SK-N-SH (cell line): ENCODE results near the gene OR2H2. TPM values are rescaled to one million over a fixed set of nuclear protein-coding genes. Genes with fewer than 3 reads are reported as not detected.

ENCODE experiments used
- CTCF ChIA-PET: fragments of 300-600, 350-600 bp; formaldehyde crosslinking; extraction: SDS; loops from one replicate; lab custom pipeline; 2021; lab: Yijun Ruan, JAX
- POLR2A ChIA-PET: fragments of 350-600 bp; sonication (Branson Sonifier 250); formaldehyde crosslinking; extraction: SDS; loops from one replicate; lab custom pipeline; 2020; ENCODE audit warnings: antibody characterized with exemption, inconsistent platforms; lab: Yijun Ruan, JAX
- DNase-seq: peaks from one replicate; pipeline ENCODE4 v3.0.0; 2012
- H2AFZ ChIP-seq: fragments of 200-600 bp; sonication (generic); 2 replicates; pipeline ENCODE4 v1.8.1; 2016; ENCODE audit warnings: antibody characterized with exemption, mild to moderate bottlenecking, low read depth
- H3F3A ChIP-seq: fragments of 200-600 bp; sonication (generic); replicated peaks from 2 replicates; pipeline ENCODE3; 2016; ENCODE audit warnings: antibody characterized with exemption, mild to moderate bottlenecking; ENCODE audit not compliant: insufficient read depth
- H3K27ac ChIP-seq, 2 experiments: fragments of 200-500 bp in 1 of 2; fragments of 200-600 bp in 1 of 2; sonication (Bioruptor generic) in 1 of 2; sonication (generic), shearing (Covaris generic) in 1 of 2; 2 replicates each; pipeline versions ENCODE4 v1.5.1 to v1.6.1; 2014 to 2016; ENCODE audit warnings: low read depth in 2 of 2, inconsistent platforms in 1 of 2, low read length in 1 of 2, mild to moderate bottlenecking in 1 of 2, mixed read lengths in 1 of 2
- H3K27me3 ChIP-seq: fragments of 200-600 bp; sonication (generic), shearing (Covaris generic); 2 replicates; pipeline ENCODE4 v1.6.1; 2016; ENCODE audit warnings: mixed run types; ENCODE audit not compliant: insufficient read depth
- H3K36me3 ChIP-seq, 2 experiments: fragments of 200-500 bp in 1 of 2; fragments of 200-600 bp in 1 of 2; sonication (Bioruptor generic) in 1 of 2; sonication (generic) in 1 of 2; replicated peaks in 1 of 2; 2 replicates each; pipeline versions ENCODE3 to v1.5.1; 2014 to 2016; ENCODE audit warnings: low read length in 1 of 2, mild to moderate bottlenecking in 1 of 2; ENCODE audit not compliant: insufficient read depth in 2 of 2, control insufficient read depth in 1 of 2
- H3K4me1 ChIP-seq, 2 experiments: fragments of 200-500 bp in 1 of 2; fragments of 200-600 bp in 1 of 2; sonication (Bioruptor generic) in 1 of 2; sonication (generic), shearing (Covaris generic) in 1 of 2; 2 replicates each; pipeline versions ENCODE4 v1.5.1 to v1.6.1; 2014 to 2016; ENCODE audit warnings: low read depth in 1 of 2, low read length in 1 of 2, mixed run types in 1 of 2; ENCODE audit not compliant: insufficient read depth in 2 of 2, control insufficient read depth in 1 of 2
- H3K4me2 ChIP-seq: fragments of 200-600 bp; sonication (generic), shearing (Covaris generic); 2 replicates; pipeline ENCODE4 v1.6.1; 2017; ENCODE audit warnings: mixed run types
- H3K4me3 ChIP-seq, 2 experiments: fragments of 200-500 bp in 1 of 2; fragments of 200-600 bp in 1 of 2; sonication (Bioruptor generic) in 1 of 2; sonication (generic), shearing (Covaris generic) in 1 of 2; 2 replicates each; pipeline versions ENCODE4 v1.5.1 to v1.8.1; 2014 to 2016; ENCODE audit warnings: low read depth in 2 of 2, inconsistent platforms in 1 of 2, low read length in 1 of 2, mild to moderate bottlenecking in 1 of 2, mixed read lengths in 1 of 2, moderate library complexity in 1 of 2
- H3K79me2 ChIP-seq: fragments of 200-600 bp; sonication (generic); 2 replicates; pipeline ENCODE4 v1.8.1; 2017; ENCODE audit warnings: mild to moderate bottlenecking; ENCODE audit not compliant: insufficient read depth
- H3K9ac ChIP-seq: fragments of 200-600 bp; sonication (generic); 2 replicates; pipeline ENCODE4 v1.6.1; 2017; ENCODE audit warnings: mixed run types
- H3K9me2 ChIP-seq: fragments of 200-600 bp; sonication (generic); 2 replicates; pipeline ENCODE4 v1.6.1; 2017; ENCODE audit warnings: mixed run types
- H3K9me3 ChIP-seq: fragments of 200-600 bp; sonication (generic); 2 replicates; pipeline ENCODE4 v1.6.1; 2017; ENCODE audit warnings: mixed run types, mild to moderate bottlenecking, moderate library complexity
- H4K20me1 ChIP-seq: fragments of 200-600 bp; sonication (generic); 2 replicates; pipeline ENCODE4 v1.6.1; 2017; ENCODE audit warnings: mild to moderate bottlenecking, mixed run types; ENCODE audit not compliant: insufficient read depth
- CHD2 ChIP-seq: fragments of 150-350 bp; IDR thresholded peaks from 2 replicates; pipeline ENCODE4 v1.6.1; 2018; ENCODE audit warnings: low read length; ENCODE audit not compliant: partially characterized antibody
- EP300 ChIP-seq, 2 experiments: IDR thresholded peaks; 2 replicates each; pipeline versions ENCODE4 v1.4.0 to v1.6.1; 2012; ENCODE audit warnings: borderline replicate concordance in 1 of 2, low read depth in 1 of 2, low read length in 1 of 2
- EZH2phosphoT487 ChIP-seq: fragments of 200-600 bp; sonication (generic); IDR thresholded peaks from 2 replicates; pipeline ENCODE4 v1.6.1; 2017; ENCODE audit warnings: low read depth, mixed run types, mild to moderate bottlenecking, antibody characterized with exemption, moderate library complexity, borderline replicate concordance
- FOSL2 ChIP-seq: IDR thresholded peaks from 2 replicates; pipeline ENCODE4 v1.4.0; 2012; ENCODE audit warnings: low read depth, mild to moderate bottlenecking, moderate library complexity, borderline replicate concordance
- GABPA ChIP-seq: IDR thresholded peaks from 2 replicates; pipeline ENCODE4 v1.4.0; 2012; ENCODE audit warnings: low read depth, mild to moderate bottlenecking
- GATA2 ChIP-seq: sonication (generic); formaldehyde crosslinking; IDR thresholded peaks from 2 replicates; pipeline ENCODE4 v1.5.0; 2020; ENCODE audit warnings: mild to moderate bottlenecking, missing genetic modification reagents
- NRF1 ChIP-seq: IDR thresholded peaks from 2 replicates; pipeline ENCODE4 v1.6.1; 2012; ENCODE audit warnings: low read depth, mild to moderate bottlenecking, low read length
- RAD21 ChIP-seq: IDR thresholded peaks from 2 replicates; pipeline ENCODE4 v1.6.1; 2012; ENCODE audit warnings: mild to moderate bottlenecking, low read length
- RFX5 ChIP-seq: IDR thresholded peaks from 2 replicates; pipeline ENCODE4 v1.6.1; 2012; ENCODE audit warnings: mild to moderate bottlenecking, improper control_type of control experiment, low read length
- RXRA ChIP-seq: IDR thresholded peaks from 2 replicates; pipeline ENCODE4 v1.4.0; 2012; ENCODE audit warnings: low read depth, mild to moderate bottlenecking, borderline replicate concordance
- SIN3A ChIP-seq: IDR thresholded peaks from 2 replicates; pipeline ENCODE4 v1.6.1; 2012; ENCODE audit warnings: low read depth, mild to moderate bottlenecking, low read length, moderate library complexity, borderline replicate concordance
- SMC3 ChIP-seq: IDR thresholded peaks from 2 replicates; pipeline ENCODE4 v1.6.1; 2012; ENCODE audit warnings: low read depth, low read length, improper control_type of control experiment
- TEAD4 ChIP-seq: IDR thresholded peaks from 2 replicates; pipeline ENCODE4 v1.4.0; 2012; ENCODE audit warnings: mild to moderate bottlenecking, borderline replicate concordance; ENCODE audit not compliant: insufficient read depth
- WGBS: methylation state at CpG from one replicate; pipeline ENCODE4 v1.1.6; 2017; ENCODE audit warnings: low lambda C conversion rate; 5-methylcytosine and 5-hydroxymethylcytosine counted together
- polyA plus RNA-seq, 3 experiments: library from polyadenylated mRNA; depleted of rRNA; stranded (reverse); fragments of >200 nt; gene quantifications; 2 replicates each; pipeline ENCODE4 v1.2.3, GENCODE V29; 2012
- TF ChIP-seq, protein P1 (sequence below): IDR thresholded peaks from 2 replicates; pipeline ENCODE4 v1.6.1; 2012; ENCODE audit warnings: mild to moderate bottlenecking, low read depth, low read length, moderate library complexity
- TF ChIP-seq, protein P2 (sequence below): IDR thresholded peaks from 2 replicates; pipeline ENCODE4; 2012
- TF ChIP-seq, protein P3 (sequence below): IDR thresholded peaks from 2 replicates; pipeline ENCODE4 v1.4.0; 2012; ENCODE audit warnings: low read depth, borderline replicate concordance
- TF ChIP-seq, protein P4 (sequence below): fragments of 150-350 bp; IDR thresholded peaks from 2 replicates; pipeline ENCODE4 v1.6.1; 2016; ENCODE audit warnings: mild to moderate bottlenecking, low read depth, low read length
- TF ChIP-seq, protein P5 (sequence below): IDR thresholded peaks from 2 replicates; pipeline ENCODE4 v1.4.0; 2012; ENCODE audit warnings: low read depth, borderline replicate concordance

Gene OR2H2
- polyA plus RNA-seq, 1 of the 3 experiments (the other 2 are of a cell fraction) = not detected

DNA sequence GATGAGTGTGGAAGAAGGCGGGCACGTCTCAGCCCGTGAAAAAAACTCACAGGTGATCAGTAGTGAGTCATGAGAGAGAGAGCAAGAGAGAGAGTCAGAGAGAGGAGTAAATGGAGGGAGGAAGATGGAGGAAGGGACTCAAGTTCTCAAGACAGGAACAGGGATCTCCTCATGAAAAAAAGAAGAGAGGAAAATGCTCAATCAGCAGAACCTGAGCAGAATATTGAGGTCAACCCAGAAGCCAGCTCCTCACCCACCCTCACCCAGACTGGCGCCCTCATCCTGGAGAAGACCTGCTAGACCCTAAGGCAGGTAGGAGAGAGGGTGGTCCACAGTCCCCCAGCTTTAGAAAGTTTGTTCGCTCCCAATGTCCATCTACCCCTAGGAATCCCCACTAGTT lies 30.2 kb upstream of the OR2H2 start:
- no peaks in the 10 kb centered on the region for H3K79me2 ChIP-seq
- H3K4me2 ChIP-seq = no peak overlapping the region
- no peak overlapping the region for H2AFZ ChIP-seq
- DNase-seq = no peak
- no peak overlapping the region for H3K4me3 ChIP-seq
- no peaks in the 10 kb centered on the region for H3K4me1 ChIP-seq
- H3F3A ChIP-seq = no peaks in the 10 kb centered on the region
- POLR2A ChIA-PET = no interaction called here
- no peaks in the 10 kb centered on the region for H4K20me1 ChIP-seq
- 35% methylated on average over 5 of the region's 5 CpGs for WGBS
- H3K27ac ChIP-seq = no peak overlapping the region
- CTCF ChIA-PET = no interaction called here
- peaks cover 72% of the 10 kb centered on the region for H3K27me3 ChIP-seq
- H3K9ac ChIP-seq = no peak overlapping the region
- H3K9me3 ChIP-seq = no peaks in the 10 kb centered on the region
- no peaks in the 10 kb centered on the region for H3K36me3 ChIP-seq
- TF ChIP-seq, protein P1, sequence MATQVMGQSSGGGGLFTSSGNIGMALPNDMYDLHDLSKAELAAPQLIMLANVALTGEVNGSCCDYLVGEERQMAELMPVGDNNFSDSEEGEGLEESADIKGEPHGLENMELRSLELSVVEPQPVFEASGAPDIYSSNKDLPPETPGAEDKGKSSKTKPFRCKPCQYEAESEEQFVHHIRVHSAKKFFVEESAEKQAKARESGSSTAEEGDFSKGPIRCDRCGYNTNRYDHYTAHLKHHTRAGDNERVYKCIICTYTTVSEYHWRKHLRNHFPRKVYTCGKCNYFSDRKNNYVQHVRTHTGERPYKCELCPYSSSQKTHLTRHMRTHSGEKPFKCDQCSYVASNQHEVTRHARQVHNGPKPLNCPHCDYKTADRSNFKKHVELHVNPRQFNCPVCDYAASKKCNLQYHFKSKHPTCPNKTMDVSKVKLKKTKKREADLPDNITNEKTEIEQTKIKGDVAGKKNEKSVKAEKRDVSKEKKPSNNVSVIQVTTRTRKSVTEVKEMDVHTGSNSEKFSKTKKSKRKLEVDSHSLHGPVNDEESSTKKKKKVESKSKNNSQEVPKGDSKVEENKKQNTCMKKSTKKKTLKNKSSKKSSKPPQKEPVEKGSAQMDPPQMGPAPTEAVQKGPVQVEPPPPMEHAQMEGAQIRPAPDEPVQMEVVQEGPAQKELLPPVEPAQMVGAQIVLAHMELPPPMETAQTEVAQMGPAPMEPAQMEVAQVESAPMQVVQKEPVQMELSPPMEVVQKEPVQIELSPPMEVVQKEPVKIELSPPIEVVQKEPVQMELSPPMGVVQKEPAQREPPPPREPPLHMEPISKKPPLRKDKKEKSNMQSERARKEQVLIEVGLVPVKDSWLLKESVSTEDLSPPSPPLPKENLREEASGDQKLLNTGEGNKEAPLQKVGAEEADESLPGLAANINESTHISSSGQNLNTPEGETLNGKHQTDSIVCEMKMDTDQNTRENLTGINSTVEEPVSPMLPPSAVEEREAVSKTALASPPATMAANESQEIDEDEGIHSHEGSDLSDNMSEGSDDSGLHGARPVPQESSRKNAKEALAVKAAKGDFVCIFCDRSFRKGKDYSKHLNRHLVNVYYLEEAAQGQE = no peak
- TF ChIP-seq GATA2 (CRISPR knock-in tag) (no peak), NRF1 (no peak), GABPA (no peak), TEAD4 (no peak), RFX5 (no peak), SMC3 (no peak), SIN3A (no peak), FOSL2 (no peak), RXRA (no peak), CHD2 (no peak), EP300 (IDR thresholded peaks at IDR 0.05; ENCODE audit: borderline replicate concordance in 1 of 2, low read depth in 1 of 2, low read length in 1 of 2) (no peak), EZH2phosphoT487 (no peak), RAD21 (no peak)
- TF ChIP-seq, protein P2, sequence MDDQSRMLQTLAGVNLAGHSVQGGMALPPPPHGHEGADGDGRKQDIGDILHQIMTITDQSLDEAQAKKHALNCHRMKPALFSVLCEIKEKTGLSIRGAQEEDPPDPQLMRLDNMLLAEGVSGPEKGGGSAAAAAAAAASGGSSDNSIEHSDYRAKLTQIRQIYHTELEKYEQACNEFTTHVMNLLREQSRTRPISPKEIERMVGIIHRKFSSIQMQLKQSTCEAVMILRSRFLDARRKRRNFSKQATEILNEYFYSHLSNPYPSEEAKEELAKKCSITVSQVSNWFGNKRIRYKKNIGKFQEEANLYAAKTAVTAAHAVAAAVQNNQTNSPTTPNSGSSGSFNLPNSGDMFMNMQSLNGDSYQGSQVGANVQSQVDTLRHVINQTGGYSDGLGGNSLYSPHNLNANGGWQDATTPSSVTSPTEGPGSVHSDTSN = no peak
- TF ChIP-seq, protein P3, sequence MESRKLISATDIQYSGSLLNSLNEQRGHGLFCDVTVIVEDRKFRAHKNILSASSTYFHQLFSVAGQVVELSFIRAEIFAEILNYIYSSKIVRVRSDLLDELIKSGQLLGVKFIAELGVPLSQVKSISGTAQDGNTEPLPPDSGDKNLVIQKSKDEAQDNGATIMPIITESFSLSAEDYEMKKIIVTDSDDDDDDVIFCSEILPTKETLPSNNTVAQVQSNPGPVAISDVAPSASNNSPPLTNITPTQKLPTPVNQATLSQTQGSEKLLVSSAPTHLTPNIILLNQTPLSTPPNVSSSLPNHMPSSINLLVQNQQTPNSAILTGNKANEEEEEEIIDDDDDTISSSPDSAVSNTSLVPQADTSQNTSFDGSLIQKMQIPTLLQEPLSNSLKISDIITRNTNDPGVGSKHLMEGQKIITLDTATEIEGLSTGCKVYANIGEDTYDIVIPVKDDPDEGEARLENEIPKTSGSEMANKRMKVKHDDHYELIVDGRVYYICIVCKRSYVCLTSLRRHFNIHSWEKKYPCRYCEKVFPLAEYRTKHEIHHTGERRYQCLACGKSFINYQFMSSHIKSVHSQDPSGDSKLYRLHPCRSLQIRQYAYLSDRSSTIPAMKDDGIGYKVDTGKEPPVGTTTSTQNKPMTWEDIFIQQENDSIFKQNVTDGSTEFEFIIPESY = no peak
- TF ChIP-seq, protein P4, sequence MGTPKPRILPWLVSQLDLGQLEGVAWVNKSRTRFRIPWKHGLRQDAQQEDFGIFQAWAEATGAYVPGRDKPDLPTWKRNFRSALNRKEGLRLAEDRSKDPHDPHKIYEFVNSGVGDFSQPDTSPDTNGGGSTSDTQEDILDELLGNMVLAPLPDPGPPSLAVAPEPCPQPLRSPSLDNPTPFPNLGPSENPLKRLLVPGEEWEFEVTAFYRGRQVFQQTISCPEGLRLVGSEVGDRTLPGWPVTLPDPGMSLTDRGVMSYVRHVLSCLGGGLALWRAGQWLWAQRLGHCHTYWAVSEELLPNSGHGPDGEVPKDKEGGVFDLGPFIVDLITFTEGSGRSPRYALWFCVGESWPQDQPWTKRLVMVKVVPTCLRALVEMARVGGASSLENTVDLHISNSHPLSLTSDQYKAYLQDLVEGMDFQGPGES = no peak
- TF ChIP-seq, protein P5, sequence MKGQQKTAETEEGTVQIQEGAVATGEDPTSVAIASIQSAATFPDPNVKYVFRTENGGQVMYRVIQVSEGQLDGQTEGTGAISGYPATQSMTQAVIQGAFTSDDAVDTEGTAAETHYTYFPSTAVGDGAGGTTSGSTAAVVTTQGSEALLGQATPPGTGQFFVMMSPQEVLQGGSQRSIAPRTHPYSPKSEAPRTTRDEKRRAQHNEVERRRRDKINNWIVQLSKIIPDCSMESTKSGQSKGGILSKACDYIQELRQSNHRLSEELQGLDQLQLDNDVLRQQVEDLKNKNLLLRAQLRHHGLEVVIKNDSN = no peak
- no peaks in the 10 kb centered on the region for H3K9me2 ChIP-seq
